ENCODE data around the gene ZNF524. TPM values are rescaled to one million over a fixed set of nuclear protein-coding genes. Genes with fewer than 3 reads are reported as not detected.

Gene ZNF524
- 10 to 100 TPM; 25.5 to 27.1 (median 26.5) TPM for total RNA-seq
- long read RNA-seq, donor 1, transcript ZNF524-201 (2 exons, 1,102 nt) = major isoform, 45 of 54 reads
- long read RNA-seq, donor 1, transcript ZNF524-203 (1 exons, 1,260 nt) = minor isoform, 8 of 54 reads
- long read RNA-seq, donor 1, partial matches to known transcripts = 0 of 54 reads
- long read RNA-seq, donor 1, other reads (novel, unspliced or antisense) = 1 of 54 reads
- long read RNA-seq, donor 2, transcript ZNF524-201 (2 exons, 1,102 nt) = major isoform, 18 of 22 reads
- long read RNA-seq, donor 2, partial matches to known transcripts = 0 of 22 reads
- long read RNA-seq, donor 2, other reads (novel, unspliced or antisense) = 0 of 22 reads

DNA sequence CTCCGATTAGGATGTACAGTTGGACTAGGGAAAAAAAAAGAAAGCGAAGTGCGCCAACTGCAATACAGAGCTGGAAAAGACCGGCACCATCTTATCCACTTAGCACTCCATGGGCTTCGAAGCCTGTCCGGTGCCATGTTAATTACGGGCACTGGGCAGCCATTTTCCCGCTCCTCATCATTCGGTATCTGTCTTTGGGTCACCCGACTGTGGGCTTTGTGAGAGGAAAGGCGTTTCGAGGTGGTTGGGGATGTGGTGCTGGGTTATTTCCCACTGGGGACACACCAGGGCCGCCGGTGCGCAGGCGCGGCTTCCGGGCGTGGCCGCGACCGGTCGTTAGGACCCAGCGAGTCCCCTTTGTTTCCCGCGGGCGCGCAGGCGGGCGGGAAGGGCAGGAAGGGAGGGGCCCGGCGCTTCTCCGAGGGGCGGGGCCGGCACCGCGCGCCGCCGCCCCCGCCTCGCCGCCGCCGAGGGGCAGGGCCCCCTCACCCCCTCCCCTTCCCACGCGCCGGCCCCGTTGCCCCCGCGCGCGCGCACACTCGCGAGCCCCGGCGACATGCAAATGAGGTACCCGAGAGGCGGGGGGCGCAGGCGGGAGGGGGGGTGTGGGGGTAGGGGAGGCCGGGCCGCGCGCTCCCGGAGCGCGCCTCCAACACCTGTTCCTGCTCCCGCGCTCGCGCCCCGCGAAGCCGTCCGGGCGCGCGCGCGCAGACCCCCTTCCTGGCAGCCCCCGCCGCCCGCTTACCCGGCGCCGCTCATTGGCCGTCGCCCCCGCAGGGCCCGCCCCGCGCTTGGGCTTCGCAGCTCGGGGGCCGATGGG, at the start of gene ZNF524:
ZNF524 (plus strand) TSS at position 447 of the 820 bp plus-strand sequence. CDS start 1,825 bp downstream, outside the sequence.
- intact Hi-C loops (cut with DNase I, micrococcal nuclease) = no loop called here
- peaks cover 24% of the 10 kb centered on the region for H3K4me1 ChIP-seq (ENCODE audit: low read depth)
- peak; percentile 85 to 91 (median 91) for DNase-seq
- TF ChIP-seq CTCF (IDR thresholded peaks at IDR 0.05) = no peak
- peak within 1 kb of the TSS; percentile 77 for H3K4me3 ChIP-seq
- no peaks in the 10 kb centered on the region for H3K36me3 ChIP-seq (ENCODE audit: low read depth)
- ATAC-seq = peak; percentile 68
- no peaks in the 10 kb centered on the region for H3K9me3 ChIP-seq

DNA sequence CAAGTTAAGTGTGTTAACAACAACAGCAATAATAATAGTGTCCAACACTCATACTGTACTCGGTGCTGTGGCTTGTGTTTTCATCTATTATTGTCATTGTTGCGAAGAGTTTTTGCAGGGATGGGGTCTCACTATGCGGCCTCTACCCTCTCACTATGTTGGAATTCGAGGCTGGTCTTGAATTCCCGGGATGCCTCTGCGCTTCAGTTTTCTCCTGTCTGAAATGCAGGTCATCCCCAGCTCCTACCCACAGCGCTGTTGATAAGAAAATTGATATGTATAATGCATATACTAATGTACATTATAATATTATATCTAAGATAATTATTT, 49.8 kb upstream of the ZNF524 start:
- Histone ChIP-seq H3K9me3 (no peaks in the 10 kb centered on the region), H3K36me3 (ENCODE audit: low read depth) (no peaks in the 10 kb centered on the region), H3K4me1 (ENCODE audit: low read depth) (peaks cover 2% of the 10 kb centered on the region), H3K4me3 (no peak overlapping the region)
- ATAC-seq (no peak), DNase-seq (no peak)
- intact Hi-C loops (cut with DNase I, micrococcal nuclease) = no loop called here
- TF ChIP-seq CTCF (IDR thresholded peaks at IDR 0.05) = no peak

DNA sequence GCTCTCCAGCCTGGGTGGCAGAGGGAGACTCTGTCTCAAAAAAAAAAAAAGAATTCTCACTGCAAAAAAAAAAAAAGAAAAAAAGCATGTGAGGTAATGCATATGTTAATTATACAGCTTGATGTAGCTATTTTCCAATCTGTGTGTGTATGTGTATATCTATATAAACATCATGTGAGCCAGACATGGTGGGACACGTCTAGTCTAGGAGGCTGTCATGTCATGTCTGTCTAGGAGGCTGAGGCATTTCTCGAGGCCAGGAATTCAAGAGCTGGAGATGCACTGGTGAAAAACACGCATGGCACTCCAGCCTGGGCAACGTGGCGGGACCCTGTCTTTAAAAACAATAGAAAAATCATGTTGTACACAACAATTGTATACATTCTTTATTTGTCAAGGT, 47.9 kb upstream of the ZNF524 start:
- intact Hi-C loops (cut with DNase I, micrococcal nuclease) = no loop called here
- no peak overlapping the region for H3K4me3 ChIP-seq
- H3K9me3 ChIP-seq = no peaks in the 10 kb centered on the region
- no peak for DNase-seq
- TF ChIP-seq CTCF (IDR thresholded peaks at IDR 0.05) = no peak
- no peaks in the 10 kb centered on the region for H3K36me3 ChIP-seq (ENCODE audit: low read depth)
- H3K4me1 ChIP-seq (ENCODE audit: low read depth) = peaks cover 2% of the 10 kb centered on the region
- ATAC-seq = no peak

DNA sequence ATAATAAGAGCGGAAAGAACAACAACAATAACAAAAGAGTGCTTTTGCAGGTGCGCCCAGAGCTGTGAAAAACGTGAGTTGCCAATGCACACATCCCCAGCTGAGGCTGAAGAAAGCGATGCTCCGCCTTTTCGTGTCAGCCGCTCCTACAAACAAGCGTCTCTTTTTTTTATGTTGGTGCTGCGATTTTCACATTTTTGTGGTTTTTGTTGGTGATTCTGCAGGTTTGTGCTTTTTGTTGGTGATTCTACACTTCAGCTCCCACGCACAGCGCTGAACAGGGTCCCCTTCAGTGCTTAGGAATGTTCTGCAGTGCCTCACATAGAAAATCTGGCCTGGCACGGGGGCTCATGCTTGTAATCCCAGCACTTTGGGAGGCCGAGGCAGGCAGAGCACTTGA, 47.5 kb upstream of the ZNF524 start:
- no peaks in the 10 kb centered on the region for H3K9me3 ChIP-seq
- no peaks in the 10 kb centered on the region for H3K36me3 ChIP-seq (ENCODE audit: low read depth)
- intact Hi-C loops (cut with DNase I, micrococcal nuclease) = no loop called here
- no peak for TF ChIP-seq CTCF (IDR thresholded peaks at IDR 0.05)
- H3K4me3 ChIP-seq = no peak overlapping the region
- ATAC-seq (no peak), DNase-seq (no peak)
- peaks cover 2% of the 10 kb centered on the region for H3K4me1 ChIP-seq (ENCODE audit: low read depth)

DNA sequence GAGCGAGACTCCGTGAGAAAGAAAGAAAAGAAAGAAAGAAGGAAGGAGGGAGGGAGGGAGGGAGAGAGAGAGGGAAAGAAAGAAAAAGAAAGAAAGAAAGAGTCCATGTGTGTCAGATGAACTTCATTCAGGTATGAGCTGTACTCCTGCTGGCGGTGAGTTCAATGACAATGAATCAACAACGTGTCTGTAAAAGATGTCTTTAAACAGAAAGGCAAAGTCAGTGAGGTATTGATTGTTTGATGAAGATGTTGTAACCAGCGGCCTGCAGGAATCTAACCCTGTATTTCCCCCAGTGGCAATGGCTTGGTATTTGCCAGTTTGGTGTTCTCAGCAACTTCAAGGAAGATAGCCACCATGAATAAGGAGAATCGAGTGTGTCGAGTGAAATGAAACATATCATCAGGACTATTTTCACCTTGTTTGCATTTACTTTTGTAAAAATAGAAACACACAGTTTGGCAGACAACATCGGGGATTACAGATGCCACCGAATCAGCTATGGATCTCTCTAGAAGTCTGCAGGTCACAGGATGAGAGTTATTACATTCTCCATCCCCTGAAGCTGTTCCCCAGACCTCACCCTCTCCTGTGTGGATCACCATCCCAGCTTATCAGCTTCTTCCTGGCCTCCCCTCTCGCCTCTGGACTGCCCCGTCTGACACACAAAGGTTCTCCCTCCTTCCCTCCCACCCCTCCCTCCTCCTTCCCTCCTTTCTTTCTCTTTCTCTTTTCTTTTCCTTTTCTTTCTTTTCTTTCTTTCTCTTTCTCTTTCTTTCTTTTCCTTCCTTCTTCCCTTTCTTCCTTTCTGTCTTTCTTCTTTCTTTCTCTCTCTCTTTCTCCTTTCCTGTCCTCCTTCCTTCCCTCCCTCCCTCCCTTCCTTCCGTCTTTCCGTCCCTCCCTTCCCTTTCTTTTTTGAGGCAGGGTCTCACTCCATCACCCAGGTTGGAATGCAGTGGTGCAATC, 46.6 kb upstream of the ZNF524 start:
- no peak for DNase-seq
- H3K4me3 ChIP-seq = no peak overlapping the region
- intact Hi-C loops (cut with DNase I, micrococcal nuclease) = no loop called here
- H3K4me1 ChIP-seq (ENCODE audit: low read depth) = peaks cover 2% of the 10 kb centered on the region
- no peaks in the 10 kb centered on the region for H3K9me3 ChIP-seq
- ATAC-seq = no peak
- no peaks in the 10 kb centered on the region for H3K36me3 ChIP-seq (ENCODE audit: low read depth)
- TF ChIP-seq CTCF (IDR thresholded peaks at IDR 0.05) = no peak

All from mucosa of descending colon (tissue), 3 donors.